ENCODE measurements around the gene RBM18.

- TF ChIP-seq CTCF (IDR thresholded peaks at IDR 0.05; ENCODE audit: low read depth, low read length) (no peak), EZH2phosphoT487 (IDR thresholded peaks at IDR 0.05; ENCODE audit: low read depth) (no peak)
Observed at GRCh38 chr9:122207096-122207495, 57.5 kb downstream of the RBM18 start.

Data from OCI-LY3 (cell line).